IMR-90 (cell line): ENCODE measurements around the gene RPL35. TPM values are rescaled to one million over a fixed set of nuclear protein-coding genes. Genes with fewer than 3 reads are reported as not detected.

Experiments used
- ATAC-seq: fragments of 200-7000 bp; cut with Tn5 transposase; 2 replicates; pipeline ENCODE4 v1.9.1; 2020; ENCODE audit warnings: low read depth, mild to moderate bottlenecking, moderate library complexity
- BruUV-seq: library from RNA; stranded (reverse); fragments of 400-500 nt; replicated peaks from 2 replicates; lab custom pipeline; 2021; lab: Mats Ljungman, UMichigan
- CTCF ChIA-PET: fragments of 300-600 bp; formaldehyde crosslinking; extraction: SDS; loops from one replicate; lab custom pipeline; 2021; ENCODE audit warnings: antibody characterized with exemption; lab: Yijun Ruan, JAX
- POLR2A ChIA-PET: fragments of 300-600 bp; sonication (Branson Sonifier 250); formaldehyde crosslinking; loops from one replicate; lab custom pipeline; 2022; ENCODE audit warnings: antibody characterized with exemption; ENCODE audit not compliant: unreplicated experiment; lab: Charles Lee
- DNase-seq: peaks from one replicate; pipeline ENCODE4 v3.0.0; 2013
- H2AFZ ChIP-seq: replicated peaks from 2 replicates; pipeline ENCODE3; 2013; ENCODE audit warnings: low read length, mild to moderate bottlenecking; ENCODE audit not compliant: poor library complexity
- H2AK5ac ChIP-seq: 2 replicates; pipeline ENCODE4 v1.6.1; 2013; ENCODE audit warnings: low read depth, low read length, inconsistent platforms
- H2AK9ac ChIP-seq: replicated peaks from 2 replicates; pipeline ENCODE3; 2013; ENCODE audit warnings: mild to moderate bottlenecking, low read depth, low read length, moderate library complexity; ENCODE audit not compliant: poor library complexity
- H2BK120ac ChIP-seq: 2 replicates; pipeline ENCODE4 v1.6.1; 2013; ENCODE audit warnings: low read depth, low read length, inconsistent platforms
- H2BK15ac ChIP-seq: 3 replicates; pipeline ENCODE4 v1.6.1; 2013; ENCODE audit warnings: low read depth, low read length, inconsistent platforms
- H2BK20ac ChIP-seq: 2 replicates; pipeline ENCODE4 v1.6.1; 2013; ENCODE audit warnings: low read depth, mild to moderate bottlenecking, inconsistent platforms, low read length, moderate library complexity
- H2BK5ac ChIP-seq: 2 replicates; pipeline ENCODE4 v1.6.1; 2013; ENCODE audit warnings: mild to moderate bottlenecking, low read depth, low read length, inconsistent platforms; ENCODE audit not compliant: poor library complexity, severe bottlenecking
- H3K14ac ChIP-seq: replicated peaks from 2 replicates; pipeline ENCODE4 v1.6.1; 2013; ENCODE audit warnings: low read depth, low read length, inconsistent platforms
- H3K18ac ChIP-seq: 2 replicates; pipeline ENCODE4 v1.6.1; 2013; ENCODE audit warnings: low read depth, low read length, control low read depth
- H3K23ac ChIP-seq: 2 replicates; pipeline ENCODE4 v1.6.1; 2013; ENCODE audit warnings: low read depth, low read length, inconsistent platforms
- H3K27ac ChIP-seq: 2 replicates; pipeline ENCODE4 v1.5.1; 2013; ENCODE audit warnings: mild to moderate bottlenecking, control low read depth, low read length; ENCODE audit not compliant: insufficient read depth
- H3K27me3 ChIP-seq: 2 replicates; pipeline ENCODE4 v1.6.1; 2013; ENCODE audit warnings: low read length; ENCODE audit not compliant: control insufficient read depth, insufficient read depth
- H3K36me3 ChIP-seq: 2 replicates; pipeline ENCODE4 v1.6.1; 2013; ENCODE audit warnings: low read length, mixed read lengths; ENCODE audit not compliant: control insufficient read depth, insufficient read depth
- H3K4ac ChIP-seq: 2 replicates; pipeline ENCODE4 v1.6.1; 2013; ENCODE audit warnings: low read depth, low read length, inconsistent platforms
- H3K4me1 ChIP-seq: 2 replicates; pipeline ENCODE4 v1.6.1; 2013; ENCODE audit warnings: low read length, mixed read lengths; ENCODE audit not compliant: control insufficient read depth, insufficient read depth
- H3K4me2 ChIP-seq: 2 replicates; pipeline ENCODE4 v1.6.1; 2013; ENCODE audit warnings: low read depth, mild to moderate bottlenecking, control low read depth, low read length, moderate library complexity
- H3K4me3 ChIP-seq: 2 replicates; pipeline ENCODE4 v1.5.1; 2013; ENCODE audit warnings: low read depth, mild to moderate bottlenecking, control low read depth, low read length, moderate library complexity; ENCODE audit not compliant: insufficient read depth
- H3K56ac ChIP-seq: 2 replicates; pipeline ENCODE4 v1.6.1; 2013; ENCODE audit warnings: low read length, inconsistent platforms; ENCODE audit not compliant: insufficient read depth; ENCODE audit errors: extremely low read depth
- H3K79me1 ChIP-seq, 2 experiments: 2 replicates each; pipeline ENCODE4 v1.6.1; 2013; ENCODE audit warnings: low read length in 2 of 2, inconsistent platforms in 1 of 2, low read depth in 1 of 2
- H3K9ac ChIP-seq: 2 replicates; pipeline ENCODE4 v1.6.1; 2013; ENCODE audit warnings: low read depth, low read length, control low read depth
- H3K9me1 ChIP-seq: 2 replicates; pipeline ENCODE4 v1.6.1; 2013; ENCODE audit warnings: low read length, inconsistent platforms; ENCODE audit not compliant: insufficient read depth
- H3K9me3 ChIP-seq: 2 replicates; pipeline ENCODE4 v1.6.1; 2013; ENCODE audit warnings: low read length; ENCODE audit not compliant: control insufficient read depth, insufficient read depth
- H4K20me1 ChIP-seq: 2 replicates; pipeline ENCODE4 v1.6.1; 2013; ENCODE audit warnings: low read length, inconsistent platforms; ENCODE audit not compliant: insufficient read depth
- H4K5ac ChIP-seq: 2 replicates; pipeline ENCODE4 v1.6.1; 2013; ENCODE audit warnings: mild to moderate bottlenecking, low read depth, low read length, control low read depth
- H4K8ac ChIP-seq, 2 experiments: 2 replicates each; pipeline ENCODE4 v1.6.1; 2013; ENCODE audit warnings: low read depth in 2 of 2, low read length in 2 of 2, control low read depth in 1 of 2, inconsistent platforms in 1 of 2
- H4K91ac ChIP-seq: 2 replicates; pipeline ENCODE4 v1.6.1; 2013; ENCODE audit warnings: low read depth, low read length, inconsistent platforms; ENCODE audit not compliant: insufficient read depth
- CHD1 ChIP-seq: IDR thresholded peaks from 2 replicates; pipeline ENCODE4 v1.6.1; 2012; ENCODE audit warnings: low read depth, low read length, improper control_type of control experiment
- POLR2A ChIP-seq: IDR thresholded peaks from 2 replicates; pipeline ENCODE4 v1.6.1; 2012; ENCODE audit warnings: mild to moderate bottlenecking, low read depth, low read length
- WGBS, 2 experiments: methylation state at CpG; one replicate each; pipeline versions ENCODE4 v1.1.5 to v1.1.7; 2013; ENCODE audit warnings: missing lambda C conversion rate in 2 of 2; ENCODE audit not compliant: insufficient read length in 1 of 2; ENCODE audit errors: extremely low coverage in 2 of 2; 5-methylcytosine and 5-hydroxymethylcytosine counted together
- dilution Hi-C: fragments of 300-500 bp; cut with HindIII; formaldehyde crosslinking; loops from one replicate; pipeline ENCODE4 v1.14.3; 2018; ENCODE audit warnings: low sequenced_read_pairs; ENCODE audit not compliant: unreplicated experiment
- in situ Hi-C: fragments of 300-500 bp; cut with MboI; formaldehyde crosslinking; loops from 3 replicates; pipeline ENCODE4 v1.14.3; 2019; ENCODE audit warnings: low sequenced_read_pairs, inconsistent platforms, mixed read lengths
- intact Hi-C: fragments of 100-400 bp; cut with micrococcal nuclease; formaldehyde crosslinking; loops from 2 replicates; pipeline ENCODE4 v1.10.0; 2022
- polyA plus RNA-seq, 3 experiments: library from polyadenylated mRNA; depleted of rRNA; stranded (reverse); fragments of >200 nt; gene quantifications; 2 replicates each; pipeline ENCODE4 v1.2.3, GENCODE V29; 2012; ENCODE audit warnings: low replicate concordance in 1 of 3
- total RNA-seq: library from RNA; depleted of rRNA; stranded (reverse); fragments of >200 nt; gene quantifications from 2 replicates; pipeline ENCODE4 v1.2.3, GENCODE V29; 2012

The RPL35 gene
- total and polyA plus RNA-seq, 2 of the 4 experiments (the other 2 are of a cell fraction) = 881 to 1,650 TPM

GRCh38 chr9:124887832-124888231 lies 26.1 kb upstream of the RPL35 start:
- Histone ChIP-seq H3K9me1 (0 out of 2 replicates have a peak, but pooled peaks cover 4% of the 10 kb centered on the region), H3K9ac (no peak overlapping the region), H3K4me2 (no peak overlapping the region), H3K4me1 (no peaks in the 10 kb centered on the region), H2AFZ (no peak overlapping the region), H4K20me1 (no peaks in the 10 kb centered on the region; the same call in 1 of the 2 replicates), H2AK5ac (no peak overlapping the region), H3K27me3 (no peaks in the 10 kb centered on the region), H2BK15ac (no peak overlapping the region), H2BK120ac (no peak overlapping the region), H3K4ac (no peak overlapping the region), H2AK9ac (no peak overlapping the region), H3K27ac (no peak overlapping the region), H3K23ac (no peak overlapping the region), H4K8ac (no peak overlapping the region), H4K91ac (no peak overlapping the region), H2BK20ac (no peak overlapping the region), H3K14ac (no peak overlapping the region), H3K18ac (no peak overlapping the region), H3K4me3 (no peak overlapping the region), H3K79me1 (no peaks in the 10 kb centered on the region), H3K56ac (no peak overlapping the region), H4K5ac (no peak overlapping the region), H3K9me3 (no peaks in the 10 kb centered on the region), H2BK5ac (no peak overlapping the region), H3K36me3 (peaks cover 51% of the 10 kb centered on the region)
- no TSS peak for BruUV-seq
- TF ChIP-seq POLR2A = no peak
- TF ChIP-seq CHD1 = no peak
- dilution Hi-C loops (no loop called here), intact Hi-C loops (no loop called here), in situ Hi-C loops (no loop called here)
- CTCF ChIA-PET = no interaction called here
- ATAC-seq = no peak
- POLR2A ChIA-PET = no interaction called here
- 88% methylated on average over 1 of the region's 5 CpGs; no CpG with 5 or more reads in 1 of the 2 experiments for WGBS, 2 experiments
- DNase-seq = no peak
